ENCODE measurements around the gene RAP1GAP2.

- TF ChIP-seq CTCF (conservative IDR thresholded peaks at IDR 0.05) (no peak), ZFX (IDR thresholded peaks at IDR 0.05) (no peak)
Measured at GRCh38 chr17:2959371-2960130, 163.3 kb downstream of the RAP1GAP2 start.

Measured in C4-2B (cell line).